MCF 10A (cell line): ENCODE data around the gene CDC42EP1. TPM values are rescaled to one million over a fixed set of nuclear protein-coding genes. Genes with fewer than 3 reads are reported as not detected.
A peak's percentile ranks its signal among the peaks of the same experiment; 100 is the strongest.

Source experiments
- BruUV-seq: library from RNA; stranded (reverse); fragments of 400-500 nt; replicated peaks from 2 replicates; lab custom pipeline; 2021; lab: Mats Ljungman, UMichigan
- CTCF ChIA-PET: fragments of 300-600 bp; sonication (Branson Sonifier 250); formaldehyde crosslinking; extraction: SDS; loops from one replicate; lab custom pipeline; 2021; ENCODE audit warnings: antibody characterized with exemption, inconsistent platforms; lab: Yijun Ruan, JAX
- POLR2A ChIA-PET: fragments of 300-600, 350-650 bp; sonication (Branson Sonifier 250); formaldehyde crosslinking; extraction: SDS; loops from one replicate; lab custom pipeline; 2020; ENCODE audit warnings: antibody characterized with exemption, inconsistent platforms; lab: Yijun Ruan, JAX
- DNase-seq: peaks from one replicate; pipeline ENCODE4 v3.0.0-alpha.2; 2018; ENCODE audit not compliant: unreplicated experiment
- H3K27ac Mint-ChIP-seq: one replicate; pipeline ENCODE4 v1.8.0; 2022; ENCODE audit warnings: mild to moderate bottlenecking, low read depth, mixed read lengths; ENCODE audit not compliant: unreplicated experiment
- H3K27me3 Mint-ChIP-seq: one replicate; pipeline ENCODE4 v1.8.0; 2022; ENCODE audit warnings: mixed read lengths; ENCODE audit not compliant: insufficient read depth, unreplicated experiment
- H3K36me3 Mint-ChIP-seq: one replicate; pipeline ENCODE4 v1.8.0; 2022; ENCODE audit warnings: mild to moderate bottlenecking, moderate library complexity, mixed read lengths; ENCODE audit not compliant: insufficient read depth, unreplicated experiment
- H3K4me1 Mint-ChIP-seq: one replicate; pipeline ENCODE4 v1.8.0; 2022; ENCODE audit warnings: mixed read lengths; ENCODE audit not compliant: insufficient read depth, unreplicated experiment
- H3K4me3 Mint-ChIP-seq: one replicate; pipeline ENCODE4 v1.8.0; 2022; ENCODE audit warnings: mild to moderate bottlenecking, moderate library complexity, mixed read lengths; ENCODE audit not compliant: unreplicated experiment
- H3K9me3 Mint-ChIP-seq: one replicate; pipeline ENCODE4 v1.8.0; 2022; ENCODE audit warnings: mixed read lengths; ENCODE audit not compliant: unreplicated experiment
- intact Hi-C: fragments of 100-400 bp; cut with micrococcal nuclease; formaldehyde crosslinking; loops from 2 replicates; pipeline ENCODE4 v1.14.1; 2022
- total RNA-seq: library from RNA; stranded (reverse); gene quantifications from 2 replicates; pipeline ENCODE4 v1.2.3, GENCODE V29; 2022
- TF ChIP-seq, protein P1 (sequence below): fragments of 200-600 bp; IDR thresholded peaks from one replicate; pipeline ENCODE4 v1.8.0; 2022; ENCODE audit warnings: antibody characterized with exemption, mild to moderate bottlenecking; ENCODE audit not compliant: unreplicated experiment

CDC42EP1 gene
- total RNA-seq, 1 experiment from 2014 or later: 148 TPM

DNA sequence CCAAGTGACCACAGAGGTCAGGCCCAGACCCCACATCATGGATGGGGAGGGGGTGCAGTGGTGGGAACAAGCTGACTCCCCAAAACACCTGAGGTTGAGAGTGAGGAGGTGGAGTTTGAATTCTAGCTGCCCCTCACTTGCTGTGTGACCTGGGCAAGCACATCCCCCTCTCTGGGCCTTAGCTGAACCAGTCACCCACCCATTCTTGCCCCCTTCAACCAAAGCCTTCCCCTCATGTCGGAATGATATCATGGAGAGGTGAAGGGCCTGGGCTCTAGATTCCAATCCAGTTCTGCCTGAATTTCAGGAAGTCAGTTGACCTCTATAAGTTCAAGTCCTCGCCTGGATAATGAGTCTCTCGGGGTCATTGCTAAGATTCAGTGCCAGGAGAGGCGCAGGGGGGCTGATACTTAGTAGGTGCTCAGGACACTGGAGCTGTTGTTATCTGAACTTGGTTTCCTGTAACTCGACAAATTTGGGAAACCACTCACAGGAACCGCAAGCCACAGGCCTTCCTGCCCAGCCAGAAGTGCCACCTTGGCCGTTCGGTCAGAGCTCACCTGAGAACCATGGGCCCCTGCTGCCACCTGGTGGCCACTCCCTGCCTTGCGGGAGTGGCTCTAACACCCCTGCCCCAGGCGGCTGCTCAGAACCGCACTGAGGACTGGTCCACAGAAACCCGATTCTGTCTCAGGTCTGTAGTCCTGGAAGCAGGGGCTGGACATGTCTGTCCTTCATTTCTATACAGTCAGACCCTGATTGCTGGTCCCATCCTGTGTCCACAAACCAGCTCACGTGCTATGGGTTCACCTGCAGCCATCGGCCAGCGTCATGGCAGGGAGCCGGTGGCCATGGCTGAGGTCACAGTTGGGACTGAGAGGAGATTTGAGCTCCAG is 6.9 kb downstream of the CDC42EP1 start:
- Mint-ChIP-seq H3K9me3 (no peaks in the 10 kb centered on the region), H3K36me3 (peaks cover 28% of the 10 kb centered on the region), H3K27me3 (no peaks in the 10 kb centered on the region), H3K4me3 (no peak overlapping the region), H3K27ac (no peak overlapping the region), H3K4me1 (peaks cover 32% of the 10 kb centered on the region)
- ChIA-PET CTCF (interaction anchor here (0.6 to 15.3 kb wide), 33 partner anchors 9 to 1355 kb away, joined by 3 to 667 read pairs (median 4); partner anchors contain the start of gene LGALS2), POLR2A (interaction anchor here (0.6 to 8.6 kb wide), 5 partner anchors 23 to 307 kb away, joined by 3 to 194 read pairs (median 3); no protein-coding TSS in a partner anchor)
- peak; percentile 82 for DNase-seq
- no TSS peak for BruUV-seq
- intact Hi-C loops: loop anchor here (1.0 to 10.0 kb wide), 2 partner anchors 22 to 92 kb away; no protein-coding TSS in a partner anchor
- TF ChIP-seq, protein P1, sequence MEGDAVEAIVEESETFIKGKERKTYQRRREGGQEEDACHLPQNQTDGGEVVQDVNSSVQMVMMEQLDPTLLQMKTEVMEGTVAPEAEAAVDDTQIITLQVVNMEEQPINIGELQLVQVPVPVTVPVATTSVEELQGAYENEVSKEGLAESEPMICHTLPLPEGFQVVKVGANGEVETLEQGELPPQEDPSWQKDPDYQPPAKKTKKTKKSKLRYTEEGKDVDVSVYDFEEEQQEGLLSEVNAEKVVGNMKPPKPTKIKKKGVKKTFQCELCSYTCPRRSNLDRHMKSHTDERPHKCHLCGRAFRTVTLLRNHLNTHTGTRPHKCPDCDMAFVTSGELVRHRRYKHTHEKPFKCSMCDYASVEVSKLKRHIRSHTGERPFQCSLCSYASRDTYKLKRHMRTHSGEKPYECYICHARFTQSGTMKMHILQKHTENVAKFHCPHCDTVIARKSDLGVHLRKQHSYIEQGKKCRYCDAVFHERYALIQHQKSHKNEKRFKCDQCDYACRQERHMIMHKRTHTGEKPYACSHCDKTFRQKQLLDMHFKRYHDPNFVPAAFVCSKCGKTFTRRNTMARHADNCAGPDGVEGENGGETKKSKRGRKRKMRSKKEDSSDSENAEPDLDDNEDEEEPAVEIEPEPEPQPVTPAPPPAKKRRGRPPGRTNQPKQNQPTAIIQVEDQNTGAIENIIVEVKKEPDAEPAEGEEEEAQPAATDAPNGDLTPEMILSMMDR: peak; percentile 84

DNA sequence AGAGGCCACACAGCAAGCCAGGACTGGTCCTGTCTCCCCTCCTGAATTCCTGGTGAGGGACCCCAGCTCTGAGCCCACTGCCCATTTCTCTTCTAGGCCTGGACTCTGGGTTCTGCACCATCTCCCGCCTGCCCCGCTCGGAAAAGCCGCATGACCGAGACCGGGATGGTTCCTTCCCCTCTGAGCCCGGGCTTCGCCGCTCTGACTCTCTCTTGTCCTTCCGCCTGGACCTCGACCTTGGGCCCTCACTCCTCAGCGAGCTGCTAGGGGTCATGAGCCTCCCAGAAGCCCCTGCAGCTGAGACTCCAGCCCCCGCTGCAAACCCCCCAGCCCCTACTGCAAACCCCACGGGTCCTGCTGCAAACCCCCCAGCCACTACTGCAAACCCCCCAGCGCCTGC is 7.7 kb downstream of the CDC42EP1 start:
- H3K27me3 Mint-ChIP-seq: no peaks in the 10 kb centered on the region
- no TSS peak for BruUV-seq
- ChIA-PET CTCF (interaction anchor here (0.6 to 15.3 kb wide), 21 partner anchors 9 to 1354 kb away, joined by 3 to 667 read pairs (median 7); partner anchors contain the start of gene LGALS2), POLR2A (interaction anchor here (0.6 to 8.6 kb wide), 4 partner anchors 22 to 247 kb away, joined by 3 to 194 read pairs (median 11); no protein-coding TSS in a partner anchor)
- intact Hi-C loops: loop anchor here (10.0 kb wide), 1 partner anchor 93 kb away; no protein-coding TSS in a partner anchor
- TF ChIP-seq, protein P1: no peak
- peaks cover 24% of the 10 kb centered on the region for H3K4me1 Mint-ChIP-seq
- no peak for DNase-seq
- no peak overlapping the region for H3K4me3 Mint-ChIP-seq
- peaks cover 28% of the 10 kb centered on the region for H3K36me3 Mint-ChIP-seq
- H3K9me3 Mint-ChIP-seq: no peaks in the 10 kb centered on the region
- no peak overlapping the region for H3K27ac Mint-ChIP-seq

DNA sequence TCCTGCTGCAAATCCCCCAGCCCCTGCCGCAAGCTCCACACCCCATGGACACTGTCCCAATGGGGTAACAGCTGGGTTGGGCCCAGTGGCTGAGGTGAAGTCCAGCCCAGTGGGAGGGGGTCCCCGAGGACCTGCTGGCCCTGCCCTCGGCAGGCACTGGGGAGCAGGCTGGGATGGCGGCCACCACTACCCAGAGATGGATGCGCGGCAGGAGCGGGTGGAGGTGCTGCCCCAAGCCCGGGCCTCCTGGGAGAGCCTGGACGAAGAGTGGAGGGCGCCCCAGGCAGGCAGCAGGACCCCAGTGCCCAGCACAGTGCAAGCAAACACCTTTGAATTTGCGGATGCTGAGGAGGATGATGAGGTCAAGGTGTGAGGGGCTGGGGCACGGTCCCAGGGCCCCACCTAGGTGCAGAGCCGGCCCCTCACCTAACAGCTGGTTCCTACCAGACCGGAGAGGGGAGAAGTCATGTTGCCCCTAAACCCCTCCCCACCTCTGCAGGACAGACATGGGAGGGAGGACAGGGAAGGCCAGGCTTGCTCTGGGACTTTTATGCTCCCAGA is 8.2 kb downstream of the CDC42EP1 start:
- peaks cover 19% of the 10 kb centered on the region for H3K4me1 Mint-ChIP-seq
- TF ChIP-seq, protein P1: no peak
- no peak for DNase-seq
- no peak overlapping the region for H3K27ac Mint-ChIP-seq
- no peaks in the 10 kb centered on the region for H3K9me3 Mint-ChIP-seq
- H3K4me3 Mint-ChIP-seq: no peak overlapping the region
- no peaks in the 10 kb centered on the region for H3K27me3 Mint-ChIP-seq
- intact Hi-C loops: loop anchor here (10.0 kb wide), 1 partner anchor 94 kb away; no protein-coding TSS in a partner anchor
- POLR2A ChIA-PET: interaction anchor here (0.6 to 5.1 kb wide), 4 partner anchors 11 to 30 kb away, joined by 3 to 19 read pairs (median 5); no protein-coding TSS in a partner anchor
- peaks cover 28% of the 10 kb centered on the region for H3K36me3 Mint-ChIP-seq
- BruUV-seq: no TSS peak
- CTCF ChIA-PET: interaction anchor here (0.6 to 15.3 kb wide), 10 partner anchors 14 to 481 kb away, joined by 3 to 667 read pairs (median 9); no protein-coding TSS in a partner anchor
